Measurements from ENCODE around the gene PGAP1. TPM values are rescaled to one million over a fixed set of nuclear protein-coding genes. Genes with fewer than 3 reads are reported as not detected.
A peak's percentile ranks its signal among the peaks of the same experiment; 100 is the strongest.

Gene PGAP1
- polyA plus RNA-seq, 4 donors, result 0.54 to 17.8 (median 2.0) TPM

GRCh38 chr2:196798980-196799379 is 127.5 kb downstream of the PGAP1 start:
- peak in 1 of 2 donors; percentile 1 for DNase-seq
- WGBS, 3 donors, result 2 to 6% (median 5%) methylated on average over 10 of the region's 10 CpGs
- Histone ChIP-seq H3K36me3 (ENCODE audit: control insufficient read depth in 3 of 3, insufficient read depth in 2 of 3, low read depth in 1 of 3, low read length in 3 of 3) (peaks cover 3 to 7% (median 7%) of the 10 kb centered on the region in 3 donors), H3K4me1 (ENCODE audit: control insufficient read depth in 3 of 3, insufficient read depth in 2 of 3, low read depth in 1 of 3, low read length in 2 of 3) (no peaks in the 10 kb centered on the region), H3K4me3 (ENCODE audit: low read depth in 1 of 3, low read length in 3 of 3) (peak overlapping the region; percentile 53 to 94 (median 75)), H3K27ac (ENCODE audit: low read depth in 1 of 3, low read length in 2 of 3) (peak overlapping the region in 2 of 3 donors; percentile 75 to 83), H3K9me3 (ENCODE audit: control insufficient read depth in 2 of 2, insufficient read depth in 1 of 2, low read depth in 1 of 2, low read length in 1 of 2) (no peaks in the 10 kb centered on the region), H3K27me3 (ENCODE audit: control insufficient read depth in 3 of 3, insufficient read depth in 3 of 3, low read length in 3 of 3) (peaks cover 0 to 5% (median 0%) of the 10 kb centered on the region in 3 donors)
- no peak for FAIRE-seq

- WGBS, 3 donors, result 96 to 98% (median 98%) methylated on average over 3 of the region's 3 CpGs
- no peak overlapping the region for H3K27ac ChIP-seq (ENCODE audit: low read depth in 1 of 3, low read length in 2 of 3)
- H3K27me3 ChIP-seq (ENCODE audit: control insufficient read depth in 3 of 3, insufficient read depth in 3 of 3, low read length in 3 of 3), result no peaks in the 10 kb centered on the region
- peaks cover 7 to 25% (median 22%) of the 10 kb centered on the region in 3 donors for H3K36me3 ChIP-seq (ENCODE audit: control insufficient read depth in 3 of 3, insufficient read depth in 2 of 3, low read depth in 1 of 3, low read length in 3 of 3)
- no peaks in the 10 kb centered on the region for H3K9me3 ChIP-seq (ENCODE audit: control insufficient read depth in 2 of 2, insufficient read depth in 1 of 2, low read depth in 1 of 2, low read length in 1 of 2)
- DNase-seq (no peak), FAIRE-seq (peak; percentile 51)
- H3K4me1 ChIP-seq (ENCODE audit: control insufficient read depth in 3 of 3, insufficient read depth in 2 of 3, low read depth in 1 of 3, low read length in 2 of 3), result no peaks in the 10 kb centered on the region
- H3K4me3 ChIP-seq (ENCODE audit: low read depth in 1 of 3, low read length in 3 of 3), result no peak overlapping the region
Observed at GRCh38 chr2:196792865-196793264, 133.6 kb downstream of the PGAP1 start.

DNA sequence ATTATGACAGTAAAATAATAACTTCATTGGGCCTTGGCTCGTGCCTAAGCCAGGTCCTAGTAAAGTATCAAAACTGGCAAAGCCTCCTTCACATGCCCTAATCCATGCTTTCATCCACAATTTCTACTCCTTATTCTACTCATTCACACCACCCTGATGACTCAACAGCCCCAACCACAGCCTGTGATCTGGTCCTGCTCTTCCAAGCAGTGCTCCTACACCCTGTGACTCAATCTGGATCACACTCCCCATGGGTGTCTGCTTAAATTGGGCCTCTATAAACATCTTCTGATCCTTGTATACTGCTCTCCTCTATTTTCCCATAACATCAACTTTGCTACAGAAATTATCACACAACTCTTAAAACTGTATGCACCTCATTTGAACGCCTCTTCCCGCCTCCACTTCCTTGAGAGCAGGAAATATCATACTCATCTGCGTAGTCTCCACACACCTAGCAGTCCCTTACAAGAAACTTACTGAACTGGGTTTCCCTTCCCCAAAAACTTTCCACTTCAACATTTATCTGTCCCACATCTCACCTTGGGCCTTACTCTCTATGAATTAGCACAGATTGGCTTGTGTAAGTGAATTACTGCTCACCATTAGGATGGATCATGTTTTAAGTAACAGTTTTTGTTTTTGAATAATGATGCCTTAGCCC is 142.9 kb downstream of the PGAP1 start:
- FAIRE-seq (no peak), DNase-seq (no peak)
- Histone ChIP-seq H3K4me1 (ENCODE audit: control insufficient read depth in 3 of 3, insufficient read depth in 2 of 3, low read depth in 1 of 3, low read length in 2 of 3) (no peaks in the 10 kb centered on the region), H3K27me3 (ENCODE audit: control insufficient read depth in 3 of 3, insufficient read depth in 3 of 3, low read length in 3 of 3) (no peaks in the 10 kb centered on the region), H3K9me3 (ENCODE audit: control insufficient read depth in 2 of 2, insufficient read depth in 1 of 2, low read depth in 1 of 2, low read length in 1 of 2) (no peaks in the 10 kb centered on the region), H3K27ac (ENCODE audit: low read depth in 1 of 3, low read length in 2 of 3) (no peak overlapping the region), H3K4me3 (ENCODE audit: low read depth in 1 of 3, low read length in 3 of 3) (no peak overlapping the region), H3K36me3 (ENCODE audit: control insufficient read depth in 3 of 3, insufficient read depth in 2 of 3, low read depth in 1 of 3, low read length in 3 of 3) (peaks cover 13 to 20% (median 15%) of the 10 kb centered on the region in 3 donors)
- 85 to 93% (median 91%) methylated on average over 4 of the region's 4 CpGs for WGBS, 3 donors

Other genes with a start within 250 kb of the PGAP1 start
- gene GTF3C3, start 127.0 kb downstream of the PGAP1 start, polyA plus RNA-seq, result 10 to 100 TPM in 3 of 4 donors, 1 to 10 TPM in 1; 7.8 to 36.2 (median 11.3) TPM
- gene C2orf66, start 117.4 kb downstream of the PGAP1 start, polyA plus RNA-seq, result under 1 TPM in 2 of 4 donors, not detected in 2; 0.06 to 0.21 TPM